Endothelial cell of umbilical vein (primary cell): ENCODE measurements around the gene ALKBH2. TPM values are rescaled to one million over a fixed set of nuclear protein-coding genes. Genes with fewer than 3 reads are reported as not detected.

ENCODE experiments used
- BruUV-seq: library from RNA; stranded (reverse); fragments of 400-500 nt; replicated peaks from 2 replicates; lab custom pipeline; 2021; lab: Mats Ljungman, UMichigan
- CTCF ChIA-PET: fragments of 300-600, 350-600 bp; sonication (Branson Sonifier 250); formaldehyde crosslinking; loops from one replicate; lab custom pipeline; 2021; ENCODE audit warnings: antibody characterized with exemption, inconsistent platforms; lab: Charles Lee
- POLR2A ChIA-PET: fragments of 300-600, 350-600 bp; sonication (Branson Sonifier 250); formaldehyde crosslinking; loops from one replicate; lab custom pipeline; 2021; ENCODE audit warnings: antibody characterized with exemption, inconsistent platforms; lab: Charles Lee
- DNase-seq: peaks from one replicate; pipeline ENCODE4 v3.0.0-alpha.2; 2011; ENCODE audit warnings: low read depth, low spot score
- FAIRE-seq: peaks from 2 replicates; lab custom pipeline; 2011; peaks lifted over from hg19 to GRCh38; lab: Jason Lieb, UNC
- H2AFZ ChIP-seq: 2 replicates; pipeline ENCODE4 v1.6.0; 2012; ENCODE audit warnings: low read depth, low read length, control low read depth, inconsistent platforms
- H3K27ac ChIP-seq: 2 replicates; pipeline ENCODE4 v1.5.1; 2011; ENCODE audit warnings: low read depth, mild to moderate bottlenecking, control low read depth, low read length, moderate library complexity; ENCODE audit not compliant: insufficient read depth
- H3K27me3 ChIP-seq, 2 experiments: 2 replicates each; pipeline versions ENCODE4 v1.6.0 to v1.6.1; 2011; ENCODE audit warnings: low read length in 2 of 2, mixed read lengths in 1 of 2; ENCODE audit not compliant: control insufficient read depth in 2 of 2, insufficient read depth in 2 of 2
- H3K36me3 ChIP-seq, 2 experiments: 2 replicates in 1 of 2; 3 replicates in 1 of 2; pipeline ENCODE4 v1.5.1; 2011; ENCODE audit warnings: low read length in 2 of 2, mild to moderate bottlenecking in 1 of 2, moderate library complexity in 1 of 2; ENCODE audit not compliant: control insufficient read depth in 2 of 2, insufficient read depth in 2 of 2; ENCODE audit errors: extremely low read depth in 1 of 2
- H3K4me1 ChIP-seq: 3 replicates; pipeline ENCODE4 v1.5.1; 2011; ENCODE audit warnings: mild to moderate bottlenecking, low read length; ENCODE audit not compliant: control insufficient read depth, insufficient read depth; ENCODE audit errors: extremely low read depth
- H3K4me2 ChIP-seq: 2 replicates; pipeline ENCODE4 v1.6.1; 2011; ENCODE audit warnings: low read length, control low read depth, mixed read lengths; ENCODE audit not compliant: insufficient read depth
- H3K4me3 ChIP-seq, 3 experiments: fragments of 200-600 bp in 1 of 3; sonication (generic), shearing (Covaris generic) in 1 of 3; replicated peaks in 1 of 3; 2 replicates each; pipeline ENCODE4 v1.5.1; 2011 to 2016; ENCODE audit warnings: control low read depth in 3 of 3, low read length in 3 of 3, mild to moderate bottlenecking in 2 of 3, inconsistent platforms in 1 of 3, low read depth in 1 of 3, moderate library complexity in 1 of 3; ENCODE audit not compliant: insufficient read depth in 1 of 3
- H3K79me2 ChIP-seq: 2 replicates; pipeline ENCODE4 v1.6.0; 2012; ENCODE audit warnings: low read length, inconsistent platforms; ENCODE audit not compliant: control insufficient read depth, insufficient read depth
- H3K9ac ChIP-seq: replicated peaks from 2 replicates; pipeline ENCODE3; 2011; ENCODE audit warnings: low read length, control low read depth; ENCODE audit not compliant: insufficient read depth; ENCODE audit errors: extremely low read depth
- H3K9me1 ChIP-seq: replicated peaks from 3 replicates; pipeline ENCODE4 v1.6.0; 2011; ENCODE audit warnings: mild to moderate bottlenecking, low read length; ENCODE audit not compliant: control insufficient read depth, insufficient read depth; ENCODE audit errors: extremely low read depth
- H3K9me3 ChIP-seq: replicated peaks from 2 replicates; pipeline ENCODE4 v1.5.1; 2012; ENCODE audit warnings: low read length, inconsistent platforms; ENCODE audit not compliant: control insufficient read depth, insufficient read depth
- H4K20me1 ChIP-seq: replicated peaks from 2 replicates; pipeline ENCODE3; 2011; ENCODE audit warnings: mild to moderate bottlenecking, low read length; ENCODE audit not compliant: control insufficient read depth, insufficient read depth; ENCODE audit errors: extremely low read depth
- CTCF ChIP-seq, 2 donors: IDR thresholded peaks; 1 replicate in 1 of 2; 2 replicates in 1 of 2; pipeline ENCODE4 v1.5.1; 2011; ENCODE audit warnings: low read length in 2 of 2, mild to moderate bottlenecking in 2 of 2, moderate library complexity in 2 of 2, control low read depth in 1 of 2, inconsistent platforms in 1 of 2, low read depth in 1 of 2; ENCODE audit not compliant: insufficient read depth in 1 of 2; ENCODE audit errors: extremely low read depth in 1 of 2
- EZH2 ChIP-seq: IDR thresholded peaks from 2 replicates; pipeline ENCODE4 v1.6.1; 2012; ENCODE audit warnings: borderline replicate concordance, low read depth, mild to moderate bottlenecking, moderate library complexity, low read length, inconsistent platforms; ENCODE audit not compliant: severe bottlenecking
- FOS ChIP-seq: IDR thresholded peaks from 2 replicates; pipeline ENCODE4 v1.6.1; 2011; ENCODE audit warnings: mild to moderate bottlenecking, low read length, moderate library complexity, borderline replicate concordance; ENCODE audit not compliant: insufficient read depth
- GATA2 ChIP-seq: IDR thresholded peaks from 2 replicates; pipeline ENCODE4 v1.7.0; 2011; ENCODE audit warnings: low read depth, mild to moderate bottlenecking, moderate library complexity, mixed read lengths, low read length; ENCODE audit not compliant: insufficient read length, insufficient read depth
- JUN ChIP-seq: IDR thresholded peaks from 2 replicates; pipeline ENCODE4 v1.6.1; 2011; ENCODE audit warnings: borderline replicate concordance, low read depth; ENCODE audit not compliant: insufficient read length, insufficient read depth
- MAX ChIP-seq: IDR thresholded peaks from 2 replicates; pipeline ENCODE4 v1.6.1; 2011; ENCODE audit not compliant: insufficient read depth, insufficient read length
- MYC ChIP-seq: IDR thresholded peaks from one replicate; pipeline ENCODE4 v1.6.1; 2011; ENCODE audit warnings: mild to moderate bottlenecking, low read depth, low read length
- POLR2A ChIP-seq: IDR thresholded peaks from 2 replicates; pipeline ENCODE4 v1.6.1; 2012; ENCODE audit warnings: low read depth, mild to moderate bottlenecking, control low read depth, low read length
- dilution Hi-C: fragments of 300-500 bp; cut with MboI; formaldehyde crosslinking; loops from one replicate; pipeline ENCODE4 v1.15.0; 2019; ENCODE audit warnings: low sequenced_read_pairs; ENCODE audit not compliant: extremely low pct_ligation_motif_present
- intact Hi-C: fragments of 100-400 bp; cut with micrococcal nuclease; formaldehyde crosslinking; loops from one replicate; pipeline ENCODE4 v1.10.0; 2022
- polyA plus RNA-seq, 4 experiments: library from polyadenylated mRNA; depleted of rRNA in 3 of 4; stranded (reverse) in 3 of 4; unstranded in 1 of 4; fragments of >200 nt; gene quantifications; 2 replicates each; pipeline versions ENCODE4 v1.2.1 to v1.2.3, GENCODE V29; 2011 to 2012; ENCODE audit warnings: missing spikeins in 1 of 4
- total RNA-seq: library from RNA; stranded (reverse); gene quantifications from 2 replicates; pipeline ENCODE4 v1.2.3, GENCODE V29; 2021

Gene ALKBH2
- total and polyA plus RNA-seq, 2 donors (not counting 3 experiments of a cell fraction or from before 2014, with no cell fraction given): 5.4 to 7.3 TPM

- Histone ChIP-seq H3K4me3 (no peak overlapping the region), H3K27ac (no peak overlapping the region), H3K9me1 (no peaks in the 10 kb centered on the region), H3K9ac (no peak overlapping the region), H3K4me2 (no peak overlapping the region), H3K36me3 (peaks cover 18 to 28% of the 10 kb centered on the region in 2 experiments), H3K4me1 (peaks cover 12% of the 10 kb centered on the region), H2AFZ (no peak overlapping the region), H3K79me2 (peaks cover 15% of the 10 kb centered on the region), H3K9me3 (no peaks in the 10 kb centered on the region), H4K20me1 (no peaks in the 10 kb centered on the region), H3K27me3 (no peaks in the 10 kb centered on the region)
- POLR2A ChIA-PET: no interaction called here
- CTCF ChIA-PET: interaction anchor here (1.2 kb wide), 1 partner anchor 9 kb away, joined by 6 read pairs; no protein-coding TSS in a partner anchor
- no TSS peak for BruUV-seq
- no peak for TF ChIP-seq FOS
- TF ChIP-seq CTCF (IDR thresholded peaks at IDR 0.05; ENCODE audit: extremely low read depth in 1 of 2, insufficient read depth in 1 of 2, low read depth in 1 of 2, low read length in 2 of 2): no peak
- TF ChIP-seq JUN: no peak
- no peak for TF ChIP-seq MAX
- TF ChIP-seq MYC: no peak
- TF ChIP-seq POLR2A: no peak
- no peak for TF ChIP-seq GATA2
- TF ChIP-seq EZH2: no peak
- FAIRE-seq (no peak), DNase-seq (no peak)
- intact Hi-C loops: no loop called here
- dilution Hi-C loops: no loop called here
Measured at GRCh38 chr12:109102491-109102890, 9.2 kb upstream of the ALKBH2 start.
